Measurements from ENCODE around the gene SUFU. TPM values are rescaled to one million over a fixed set of nuclear protein-coding genes. Genes with fewer than 3 reads are reported as not detected.

SUFU gene
- total and polyA plus RNA-seq, 4 donors, result 1.8 to 3.8 (median 2.9) TPM

DNA sequence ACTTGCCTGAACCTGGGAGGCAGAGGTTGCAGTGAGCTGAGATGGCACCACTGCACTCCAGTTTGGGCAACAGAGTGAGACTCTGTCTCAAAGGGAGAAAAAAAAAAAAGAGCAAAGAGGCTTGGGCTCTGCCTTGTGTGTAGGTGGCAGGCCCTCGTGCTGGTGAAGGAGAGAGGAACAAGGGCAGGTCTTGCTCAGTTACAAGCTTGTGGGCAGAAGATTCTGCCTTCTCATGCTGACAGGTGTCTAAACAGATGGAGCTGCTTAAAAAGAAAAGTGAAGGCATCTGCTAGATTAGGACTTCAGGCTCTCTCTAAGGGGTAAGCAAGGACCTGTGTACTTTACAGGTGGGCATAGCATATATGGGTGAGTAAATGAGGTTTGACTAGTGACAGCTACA lies 75.0 kb downstream of the SUFU start:
- Histone ChIP-seq H3K4me1 (ENCODE audit: control insufficient read depth in 4 of 4, insufficient read depth in 4 of 4, low read length in 3 of 4) (peaks cover 0 to 10% (median 6%) of the 10 kb centered on the region in 4 donors), H3K9ac (ENCODE audit: low read depth in 1 of 2, low read length in 2 of 2) (no peak overlapping the region), H3K36me3 (ENCODE audit: control insufficient read depth in 4 of 4, insufficient read depth in 3 of 4, low read depth in 1 of 4, low read length in 3 of 4) (no peaks in the 10 kb centered on the region), H3K27ac (ENCODE audit: low read depth in 1 of 2, low read length in 2 of 2) (no peak overlapping the region), H3K4me3 (ENCODE audit: low read depth in 1 of 3, low read length in 3 of 3) (no peak overlapping the region), H3K9me3 (ENCODE audit: control insufficient read depth in 4 of 4, low read length in 3 of 4) (no peaks in the 10 kb centered on the region), H3K27me3 (ENCODE audit: control insufficient read depth in 4 of 4, insufficient read depth in 4 of 4, low read length in 3 of 4) (no peaks in the 10 kb centered on the region)
- TF ChIP-seq, protein P1, sequence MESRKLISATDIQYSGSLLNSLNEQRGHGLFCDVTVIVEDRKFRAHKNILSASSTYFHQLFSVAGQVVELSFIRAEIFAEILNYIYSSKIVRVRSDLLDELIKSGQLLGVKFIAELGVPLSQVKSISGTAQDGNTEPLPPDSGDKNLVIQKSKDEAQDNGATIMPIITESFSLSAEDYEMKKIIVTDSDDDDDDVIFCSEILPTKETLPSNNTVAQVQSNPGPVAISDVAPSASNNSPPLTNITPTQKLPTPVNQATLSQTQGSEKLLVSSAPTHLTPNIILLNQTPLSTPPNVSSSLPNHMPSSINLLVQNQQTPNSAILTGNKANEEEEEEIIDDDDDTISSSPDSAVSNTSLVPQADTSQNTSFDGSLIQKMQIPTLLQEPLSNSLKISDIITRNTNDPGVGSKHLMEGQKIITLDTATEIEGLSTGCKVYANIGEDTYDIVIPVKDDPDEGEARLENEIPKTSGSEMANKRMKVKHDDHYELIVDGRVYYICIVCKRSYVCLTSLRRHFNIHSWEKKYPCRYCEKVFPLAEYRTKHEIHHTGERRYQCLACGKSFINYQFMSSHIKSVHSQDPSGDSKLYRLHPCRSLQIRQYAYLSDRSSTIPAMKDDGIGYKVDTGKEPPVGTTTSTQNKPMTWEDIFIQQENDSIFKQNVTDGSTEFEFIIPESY (IDR thresholded peaks at IDR 0.05), result no peak
- TF ChIP-seq RXRA (IDR thresholded peaks at IDR 0.05) (no peak), HNF4A (conservative IDR thresholded peaks at IDR 0.05) (no peak), EGR1 (IDR thresholded peaks at IDR 0.05; ENCODE audit: low read depth in 2 of 2) (no peak), NR2F2 (IDR thresholded peaks at IDR 0.05) (no peak), FOXA1 (IDR thresholded peaks at IDR 0.05) (no peak), YY1 (IDR thresholded peaks at IDR 0.05) (no peak), TAF1 (conservative IDR thresholded peaks at IDR 0.05) (no peak)
- TF ChIP-seq, protein P2, sequence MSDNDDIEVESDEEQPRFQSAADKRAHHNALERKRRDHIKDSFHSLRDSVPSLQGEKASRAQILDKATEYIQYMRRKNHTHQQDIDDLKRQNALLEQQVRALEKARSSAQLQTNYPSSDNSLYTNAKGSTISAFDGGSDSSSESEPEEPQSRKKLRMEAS (IDR thresholded peaks at IDR 0.05), result no peak
- DNase-seq (ENCODE audit: low spot score), result no peak
- WGBS, result 75% methylated on average over 1 of the region's 1 CpG

DNA sequence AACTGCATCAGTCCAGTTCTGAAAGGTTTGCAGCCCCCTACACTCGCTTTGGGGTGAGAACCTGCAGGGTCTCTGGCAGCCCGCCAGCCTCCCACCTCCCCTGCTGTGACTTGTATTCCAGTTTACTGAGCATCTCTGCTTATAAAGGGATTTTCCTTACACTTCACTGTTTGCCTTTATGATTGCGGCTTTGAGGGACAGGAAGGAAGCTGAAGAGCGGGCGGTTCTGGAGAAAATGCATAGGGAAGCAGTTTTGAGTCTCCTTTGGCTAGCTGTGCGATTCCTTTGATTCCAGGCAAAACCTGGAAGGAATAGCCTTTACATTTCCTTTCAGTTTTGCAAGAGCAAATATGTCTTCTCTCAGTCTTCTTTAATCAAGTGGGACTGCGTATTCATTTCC lies 75.6 kb downstream of the SUFU start:
- 70% methylated on average over 7 of the region's 7 CpGs for WGBS
- Histone ChIP-seq H3K36me3 (ENCODE audit: control insufficient read depth in 4 of 4, insufficient read depth in 3 of 4, low read depth in 1 of 4, low read length in 3 of 4) (no peaks in the 10 kb centered on the region), H3K9ac (ENCODE audit: low read depth in 1 of 2, low read length in 2 of 2) (no peak overlapping the region), H3K4me1 (ENCODE audit: control insufficient read depth in 4 of 4, insufficient read depth in 4 of 4, low read length in 3 of 4) (peaks cover 0 to 14% (median 9%) of the 10 kb centered on the region in 4 donors), H3K4me3 (ENCODE audit: low read depth in 1 of 3, low read length in 3 of 3) (no peak overlapping the region), H3K27ac (ENCODE audit: low read depth in 1 of 2, low read length in 2 of 2) (no peak overlapping the region), H3K9me3 (ENCODE audit: control insufficient read depth in 4 of 4, low read length in 3 of 4) (no peaks in the 10 kb centered on the region), H3K27me3 (ENCODE audit: control insufficient read depth in 4 of 4, insufficient read depth in 4 of 4, low read length in 3 of 4) (no peaks in the 10 kb centered on the region)
- no peak for TF ChIP-seq FOXA2 (IDR thresholded peaks at IDR 0.05)
- TF ChIP-seq, protein P1 (IDR thresholded peaks at IDR 0.05), result no peak
- TF ChIP-seq NR2F2 (IDR thresholded peaks at IDR 0.05), result no peak
- TF ChIP-seq EGR1 (IDR thresholded peaks at IDR 0.05; ENCODE audit: low read depth in 2 of 2), result no peak
- no peak for TF ChIP-seq GABPA (IDR thresholded peaks at IDR 0.05 in 1 of 2, conservative IDR thresholded peaks at IDR 0.05 in 1 of 2)
- TF ChIP-seq FOXA1 (IDR thresholded peaks at IDR 0.05), result no peak
- no peak for TF ChIP-seq RAD21 (IDR thresholded peaks at IDR 0.05)
- TF ChIP-seq, protein P3, sequence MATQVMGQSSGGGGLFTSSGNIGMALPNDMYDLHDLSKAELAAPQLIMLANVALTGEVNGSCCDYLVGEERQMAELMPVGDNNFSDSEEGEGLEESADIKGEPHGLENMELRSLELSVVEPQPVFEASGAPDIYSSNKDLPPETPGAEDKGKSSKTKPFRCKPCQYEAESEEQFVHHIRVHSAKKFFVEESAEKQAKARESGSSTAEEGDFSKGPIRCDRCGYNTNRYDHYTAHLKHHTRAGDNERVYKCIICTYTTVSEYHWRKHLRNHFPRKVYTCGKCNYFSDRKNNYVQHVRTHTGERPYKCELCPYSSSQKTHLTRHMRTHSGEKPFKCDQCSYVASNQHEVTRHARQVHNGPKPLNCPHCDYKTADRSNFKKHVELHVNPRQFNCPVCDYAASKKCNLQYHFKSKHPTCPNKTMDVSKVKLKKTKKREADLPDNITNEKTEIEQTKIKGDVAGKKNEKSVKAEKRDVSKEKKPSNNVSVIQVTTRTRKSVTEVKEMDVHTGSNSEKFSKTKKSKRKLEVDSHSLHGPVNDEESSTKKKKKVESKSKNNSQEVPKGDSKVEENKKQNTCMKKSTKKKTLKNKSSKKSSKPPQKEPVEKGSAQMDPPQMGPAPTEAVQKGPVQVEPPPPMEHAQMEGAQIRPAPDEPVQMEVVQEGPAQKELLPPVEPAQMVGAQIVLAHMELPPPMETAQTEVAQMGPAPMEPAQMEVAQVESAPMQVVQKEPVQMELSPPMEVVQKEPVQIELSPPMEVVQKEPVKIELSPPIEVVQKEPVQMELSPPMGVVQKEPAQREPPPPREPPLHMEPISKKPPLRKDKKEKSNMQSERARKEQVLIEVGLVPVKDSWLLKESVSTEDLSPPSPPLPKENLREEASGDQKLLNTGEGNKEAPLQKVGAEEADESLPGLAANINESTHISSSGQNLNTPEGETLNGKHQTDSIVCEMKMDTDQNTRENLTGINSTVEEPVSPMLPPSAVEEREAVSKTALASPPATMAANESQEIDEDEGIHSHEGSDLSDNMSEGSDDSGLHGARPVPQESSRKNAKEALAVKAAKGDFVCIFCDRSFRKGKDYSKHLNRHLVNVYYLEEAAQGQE (IDR thresholded peaks at IDR 0.05), result no peak
- TF ChIP-seq, protein P2 (IDR thresholded peaks at IDR 0.05), result no peak
- TF ChIP-seq, protein P4, sequence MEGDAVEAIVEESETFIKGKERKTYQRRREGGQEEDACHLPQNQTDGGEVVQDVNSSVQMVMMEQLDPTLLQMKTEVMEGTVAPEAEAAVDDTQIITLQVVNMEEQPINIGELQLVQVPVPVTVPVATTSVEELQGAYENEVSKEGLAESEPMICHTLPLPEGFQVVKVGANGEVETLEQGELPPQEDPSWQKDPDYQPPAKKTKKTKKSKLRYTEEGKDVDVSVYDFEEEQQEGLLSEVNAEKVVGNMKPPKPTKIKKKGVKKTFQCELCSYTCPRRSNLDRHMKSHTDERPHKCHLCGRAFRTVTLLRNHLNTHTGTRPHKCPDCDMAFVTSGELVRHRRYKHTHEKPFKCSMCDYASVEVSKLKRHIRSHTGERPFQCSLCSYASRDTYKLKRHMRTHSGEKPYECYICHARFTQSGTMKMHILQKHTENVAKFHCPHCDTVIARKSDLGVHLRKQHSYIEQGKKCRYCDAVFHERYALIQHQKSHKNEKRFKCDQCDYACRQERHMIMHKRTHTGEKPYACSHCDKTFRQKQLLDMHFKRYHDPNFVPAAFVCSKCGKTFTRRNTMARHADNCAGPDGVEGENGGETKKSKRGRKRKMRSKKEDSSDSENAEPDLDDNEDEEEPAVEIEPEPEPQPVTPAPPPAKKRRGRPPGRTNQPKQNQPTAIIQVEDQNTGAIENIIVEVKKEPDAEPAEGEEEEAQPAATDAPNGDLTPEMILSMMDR (IDR thresholded peaks at IDR 0.05; ENCODE audit: low read depth, low read length, missing input control), result no peak
- no peak for TF ChIP-seq TAF1 (conservative IDR thresholded peaks at IDR 0.05)
- no peak for TF ChIP-seq RXRA (IDR thresholded peaks at IDR 0.05)
- no peak for TF ChIP-seq HNF4G (IDR thresholded peaks at IDR 0.05)
- TF ChIP-seq JUND (IDR thresholded peaks at IDR 0.05), result no peak
- no peak for TF ChIP-seq SP1 (IDR thresholded peaks at IDR 0.05)
- no peak for DNase-seq (ENCODE audit: low spot score)
